ENCODE data around the gene SPATA24. TPM values are rescaled to one million over a fixed set of nuclear protein-coding genes. Genes with fewer than 3 reads are reported as not detected.

Gene SPATA24
- polyA plus RNA-seq, 1 donor, result 11.3 TPM

DNA sequence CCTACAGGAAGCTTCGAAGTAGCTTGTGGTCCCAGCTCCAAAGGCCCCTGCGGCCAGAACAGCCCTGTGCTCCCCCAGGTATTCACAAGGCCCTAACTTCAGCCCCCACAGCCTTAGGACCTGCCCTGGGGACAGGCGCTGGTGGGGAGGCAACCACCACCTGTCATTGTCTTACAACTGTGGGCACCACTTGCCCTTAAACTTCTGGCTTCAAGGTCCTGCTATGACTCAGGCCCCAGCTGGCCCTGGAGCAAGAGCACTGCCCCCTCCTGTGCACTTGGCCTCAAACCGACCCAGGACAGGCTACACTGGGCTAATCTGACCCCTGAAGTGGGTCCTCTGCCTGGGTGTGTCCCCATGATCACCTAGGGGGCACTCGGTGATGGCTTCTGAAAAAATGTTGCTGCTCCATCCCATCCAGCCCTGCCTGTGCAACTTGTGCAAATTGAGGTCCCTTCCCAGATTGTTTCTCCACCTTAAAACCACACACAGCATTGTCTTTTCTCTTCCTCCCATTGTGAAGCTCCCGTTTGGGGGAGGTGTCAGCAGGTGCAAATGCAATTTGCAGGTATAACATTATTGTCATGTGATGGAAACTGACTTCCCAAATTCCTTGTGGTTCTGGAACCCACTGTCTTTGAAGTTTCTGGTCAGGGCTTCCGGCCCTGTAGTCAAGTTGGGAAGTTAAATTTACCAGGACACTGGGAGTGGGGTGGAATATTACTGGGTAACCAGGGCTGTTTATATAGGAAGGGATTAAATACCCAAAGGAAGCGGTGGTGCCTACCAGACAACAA is 7.8 kb downstream of the SPATA24 start:
- WGBS (ENCODE audit: insufficient coverage, low lambda C conversion rate), result 100% methylated on average over 1 of the region's 8 CpGs
- no peak overlapping the region for H3K27ac ChIP-seq (ENCODE audit: low read length)

GRCh38 chr5:139394654-139395566 is 9.0 kb downstream of the SPATA24 start, which contains the start of gene PROB1:
Gene PROB1, minus strand, starts transcription at chr5:139395104. Its CDS starts 23 bp downstream, at chr5:139395081.
- no CpG with 5 or more reads among the region's 76 CpGs for WGBS (ENCODE audit: insufficient coverage, low lambda C conversion rate)
- Histone ChIP-seq H3K4me3 (ENCODE audit: low read length) (peak within 1 kb of the TSS; percentile 21), H3K4me1 (ENCODE audit: control insufficient read depth, insufficient read depth, low read length) (peaks cover 17% of the 10 kb centered on the region), H3K27me3 (ENCODE audit: control insufficient read depth, insufficient read depth, low read length) (peaks cover 43% of the 10 kb centered on the region), H3K9me3 (ENCODE audit: control insufficient read depth, low read depth, low read length) (peaks cover 6% of the 10 kb centered on the region), H3K27ac (ENCODE audit: low read length) (no peak within 1 kb of the TSS), H3K36me3 (ENCODE audit: control insufficient read depth, insufficient read depth, low read length) (no peaks in the 10 kb centered on the region)
- no peak for DNase-seq

More for the DNA sequence above, 7.8 kb downstream of the SPATA24 start:
- no peak overlapping the region for H3K4me3 ChIP-seq (ENCODE audit: low read length)
- no peak for DNase-seq
- H3K36me3 ChIP-seq (ENCODE audit: control insufficient read depth, insufficient read depth, low read length), result no peaks in the 10 kb centered on the region
- peaks cover 6% of the 10 kb centered on the region for H3K9me3 ChIP-seq (ENCODE audit: control insufficient read depth, low read depth, low read length)
- peaks cover 43% of the 10 kb centered on the region for H3K27me3 ChIP-seq (ENCODE audit: control insufficient read depth, insufficient read depth, low read length)
- H3K4me1 ChIP-seq (ENCODE audit: control insufficient read depth, insufficient read depth, low read length), result peaks cover 17% of the 10 kb centered on the region

GRCh38 chr5:139394123-139394653 is 9.7 kb downstream of the SPATA24 start:
- Histone ChIP-seq H3K4me3 (ENCODE audit: low read length) (peak overlapping the region; percentile 17), H3K27ac (ENCODE audit: low read length) (no peak overlapping the region), H3K4me1 (ENCODE audit: control insufficient read depth, insufficient read depth, low read length) (peaks cover 17% of the 10 kb centered on the region), H3K27me3 (ENCODE audit: control insufficient read depth, insufficient read depth, low read length) (peaks cover 43% of the 10 kb centered on the region), H3K36me3 (ENCODE audit: control insufficient read depth, insufficient read depth, low read length) (no peaks in the 10 kb centered on the region), H3K9me3 (ENCODE audit: control insufficient read depth, low read depth, low read length) (peaks cover 6% of the 10 kb centered on the region)
- DNase-seq, result peak in 1 of 2 donors; percentile 60
- WGBS (ENCODE audit: insufficient coverage, low lambda C conversion rate), result no CpG with 5 or more reads among the region's 62 CpGs

GRCh38 chr5:139393497-139394122 is 10.3 kb downstream of the SPATA24 start:
- Histone ChIP-seq H3K4me1 (ENCODE audit: control insufficient read depth, insufficient read depth, low read length) (peaks cover 17% of the 10 kb centered on the region), H3K27me3 (ENCODE audit: control insufficient read depth, insufficient read depth, low read length) (peaks cover 43% of the 10 kb centered on the region), H3K4me3 (ENCODE audit: low read length) (peak overlapping the region; percentile 38), H3K9me3 (ENCODE audit: control insufficient read depth, low read depth, low read length) (peaks cover 6% of the 10 kb centered on the region), H3K27ac (ENCODE audit: low read length) (no peak overlapping the region), H3K36me3 (ENCODE audit: control insufficient read depth, insufficient read depth, low read length) (no peaks in the 10 kb centered on the region)
- no CpG with 5 or more reads among the region's 49 CpGs for WGBS (ENCODE audit: insufficient coverage, low lambda C conversion rate)
- no peak for DNase-seq

DNA sequence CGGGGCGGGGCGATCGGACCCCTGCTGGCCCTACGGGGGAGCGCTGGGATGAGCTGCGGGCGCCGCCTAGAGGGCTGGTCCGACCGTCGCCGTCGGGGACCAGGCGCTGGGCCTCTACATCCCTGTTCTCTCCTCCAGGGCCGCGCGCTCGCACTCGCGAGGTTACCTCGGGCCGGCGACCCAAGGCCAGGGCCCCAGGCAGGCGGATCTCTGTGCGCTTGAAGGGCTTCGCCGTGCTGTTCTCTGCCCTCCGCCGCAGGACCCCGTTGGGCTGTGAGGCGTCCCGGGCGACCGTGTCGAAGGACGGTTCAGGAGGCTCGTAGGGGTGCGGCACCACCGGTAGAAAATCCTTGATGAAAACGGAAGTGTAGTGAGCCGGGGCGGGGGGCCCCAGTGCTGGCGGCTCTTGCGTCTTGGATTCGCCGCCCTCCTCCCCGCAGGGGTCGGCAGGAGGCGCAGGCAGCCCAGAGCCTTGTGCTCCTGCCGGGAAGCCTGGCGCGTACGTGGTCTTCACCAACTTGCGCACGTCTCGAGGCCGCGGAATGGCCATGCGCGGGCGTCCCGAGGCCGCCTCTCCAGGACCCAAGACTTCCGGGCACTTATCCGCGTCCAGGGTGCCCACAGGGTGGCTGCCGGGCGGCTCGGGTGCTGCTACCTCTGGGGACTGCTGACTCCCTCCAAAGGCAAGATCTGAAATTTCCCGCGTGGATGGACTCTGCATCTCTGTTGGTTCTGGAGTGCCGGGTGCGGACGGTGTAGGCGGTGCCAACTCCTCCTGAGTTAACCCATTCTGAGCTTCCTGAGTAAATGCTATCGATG is 11.0 kb downstream of the SPATA24 start:
- Histone ChIP-seq H3K4me1 (ENCODE audit: control insufficient read depth, insufficient read depth, low read length) (peaks cover 22% of the 10 kb centered on the region), H3K4me3 (ENCODE audit: low read length) (peak overlapping the region; percentile 38), H3K36me3 (ENCODE audit: control insufficient read depth, insufficient read depth, low read length) (no peaks in the 10 kb centered on the region), H3K27me3 (ENCODE audit: control insufficient read depth, insufficient read depth, low read length) (peaks cover 43% of the 10 kb centered on the region), H3K9me3 (ENCODE audit: control insufficient read depth, low read depth, low read length) (peaks cover 6% of the 10 kb centered on the region), H3K27ac (ENCODE audit: low read length) (no peak overlapping the region)
- no CpG with 5 or more reads among the region's 77 CpGs for WGBS (ENCODE audit: insufficient coverage, low lambda C conversion rate)
- peak; percentile 54 to 70 for DNase-seq

DNA sequence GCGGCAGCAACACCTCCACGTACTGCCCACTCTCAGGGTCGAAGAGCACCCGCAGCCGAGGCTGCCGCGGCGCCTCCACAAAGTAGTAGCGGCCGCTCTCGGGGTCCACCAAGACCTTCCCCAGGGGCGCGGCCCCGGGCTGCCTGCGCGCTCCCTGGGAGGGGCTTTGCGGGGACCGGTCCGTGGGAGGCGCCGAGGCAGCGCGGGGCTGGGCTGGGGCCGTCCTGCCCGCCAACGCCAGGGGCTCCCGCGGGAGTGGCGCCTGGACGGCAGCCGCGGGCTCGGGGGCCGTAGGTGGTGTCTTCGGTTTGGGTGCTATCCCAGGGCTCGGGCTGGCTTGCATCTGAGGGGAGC is 11.6 kb downstream of the SPATA24 start:
- Histone ChIP-seq H3K36me3 (ENCODE audit: control insufficient read depth, insufficient read depth, low read length) (no peaks in the 10 kb centered on the region), H3K27ac (ENCODE audit: low read length) (no peak overlapping the region), H3K9me3 (ENCODE audit: control insufficient read depth, low read depth, low read length) (peaks cover 6% of the 10 kb centered on the region), H3K27me3 (ENCODE audit: control insufficient read depth, insufficient read depth, low read length) (peaks cover 43% of the 10 kb centered on the region), H3K4me3 (ENCODE audit: low read length) (peak overlapping the region; percentile 38), H3K4me1 (ENCODE audit: control insufficient read depth, insufficient read depth, low read length) (peaks cover 27% of the 10 kb centered on the region)
- no CpG with 5 or more reads among the region's 36 CpGs for WGBS (ENCODE audit: insufficient coverage, low lambda C conversion rate)
- DNase-seq, result no peak

DNA sequence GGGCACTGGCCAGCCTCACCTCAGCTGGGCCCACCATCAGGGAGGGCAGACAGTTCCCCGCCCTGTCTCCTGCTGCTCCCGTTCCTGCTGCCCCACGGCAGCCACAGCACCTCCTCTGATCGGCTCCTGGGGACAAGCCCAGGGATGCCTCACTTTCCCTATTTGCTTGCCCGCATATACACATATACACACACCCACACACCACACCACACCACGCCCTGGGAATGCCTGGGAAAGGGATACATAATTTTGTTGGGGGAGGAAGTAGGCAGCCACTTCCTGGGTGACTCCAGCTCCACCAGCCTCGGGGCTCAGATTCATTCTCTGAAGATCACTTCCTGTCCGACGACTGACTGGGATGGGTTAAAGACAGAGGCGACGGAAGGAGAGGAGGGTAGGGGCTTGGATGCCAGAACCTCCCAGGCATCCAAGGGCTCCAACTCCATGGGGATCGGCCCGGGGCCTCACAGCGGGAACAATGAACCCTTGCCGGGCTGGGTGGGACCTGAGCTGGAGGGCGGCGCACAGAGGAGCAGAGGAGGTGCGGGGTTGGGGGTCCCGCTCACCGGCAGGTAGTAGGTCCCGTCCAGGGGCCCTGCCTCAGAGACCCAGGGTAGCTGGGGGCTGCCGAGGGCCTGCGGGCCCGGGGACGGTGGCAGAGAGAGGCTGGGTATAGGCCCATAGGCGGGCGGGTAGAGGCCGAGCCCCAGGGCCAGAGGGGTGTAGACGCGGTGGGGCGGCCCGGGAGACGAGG is 12.1 kb downstream of the SPATA24 start:
- no peaks in the 10 kb centered on the region for H3K36me3 ChIP-seq (ENCODE audit: control insufficient read depth, insufficient read depth, low read length)
- no peak overlapping the region for H3K27ac ChIP-seq (ENCODE audit: low read length)
- DNase-seq, result no peak
- peaks cover 6% of the 10 kb centered on the region for H3K9me3 ChIP-seq (ENCODE audit: control insufficient read depth, low read depth, low read length)
- H3K27me3 ChIP-seq (ENCODE audit: control insufficient read depth, insufficient read depth, low read length), result peaks cover 43% of the 10 kb centered on the region
- H3K4me1 ChIP-seq (ENCODE audit: control insufficient read depth, insufficient read depth, low read length), result peaks cover 27% of the 10 kb centered on the region
- H3K4me3 ChIP-seq (ENCODE audit: low read length), result peak overlapping the region; percentile 6
- whole genome bisulfite sequencing (ENCODE audit: insufficient coverage, low lambda C conversion rate), result no CpG with 5 or more reads among the region's 33 CpGs

DNA sequence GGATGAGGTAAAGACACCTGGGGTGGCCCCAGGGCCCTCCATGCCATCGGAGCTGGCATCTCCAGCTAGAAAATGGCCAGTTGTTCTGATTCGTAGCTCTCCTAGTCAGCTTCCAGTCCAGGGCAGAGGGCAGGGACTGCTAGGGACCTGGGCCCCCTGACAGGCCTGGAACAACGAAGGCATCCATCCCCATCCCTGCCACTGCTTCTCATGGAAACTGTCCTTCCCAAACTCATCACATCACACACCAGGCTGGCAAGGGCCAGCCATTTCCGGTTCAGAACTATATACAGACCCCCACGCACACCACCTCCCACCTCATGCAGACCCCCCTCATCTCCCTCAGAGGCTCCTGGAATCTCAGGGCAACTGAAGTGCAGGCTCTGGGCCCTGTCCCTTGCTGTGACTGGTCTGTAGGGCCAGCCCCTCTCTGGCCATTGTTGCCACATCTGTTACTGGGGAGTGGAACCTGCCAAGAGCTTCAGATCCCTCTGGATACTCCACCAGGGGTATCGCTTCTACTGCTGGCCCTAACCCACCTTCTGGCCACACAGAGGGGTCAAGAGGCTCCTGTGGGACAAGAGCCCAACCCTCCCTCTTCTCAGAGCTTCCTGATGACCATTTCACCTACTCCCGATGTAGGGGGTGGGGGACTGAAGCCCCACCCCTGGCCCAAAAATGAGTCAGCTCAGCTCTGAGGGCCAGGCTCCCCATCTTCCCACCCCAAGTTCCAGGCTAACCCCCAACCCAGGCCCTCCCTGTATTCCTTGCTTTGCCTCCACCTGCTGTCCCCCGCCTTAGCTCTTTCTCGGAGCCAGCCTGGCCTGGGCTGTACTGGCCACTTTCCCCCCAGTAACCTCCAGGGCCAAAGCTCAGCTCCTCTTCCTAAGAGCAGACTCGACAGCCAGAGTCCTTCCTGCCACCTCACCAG is 13.0 kb downstream of the SPATA24 start:
- Histone ChIP-seq H3K27ac (ENCODE audit: low read length) (no peak overlapping the region), H3K4me1 (ENCODE audit: control insufficient read depth, insufficient read depth, low read length) (peaks cover 29% of the 10 kb centered on the region), H3K36me3 (ENCODE audit: control insufficient read depth, insufficient read depth, low read length) (no peaks in the 10 kb centered on the region), H3K27me3 (ENCODE audit: control insufficient read depth, insufficient read depth, low read length) (peaks cover 40% of the 10 kb centered on the region), H3K4me3 (ENCODE audit: low read length) (no peak overlapping the region), H3K9me3 (ENCODE audit: control insufficient read depth, low read depth, low read length) (peaks cover 6% of the 10 kb centered on the region)
- no CpG with 5 or more reads among the region's 10 CpGs for WGBS (ENCODE audit: insufficient coverage, low lambda C conversion rate)
- no peak for DNase-seq
